ENCODE results near the gene GIT1. TPM values are rescaled to one million over a fixed set of nuclear protein-coding genes. Genes with fewer than 3 reads are reported as not detected.

GIT1 gene
- total and polyA plus RNA-seq, 2 of the 13 experiments (the other 11 are each of a cell fraction or from before 2014, with no cell fraction given): 14.2 to 30.8 TPM

DNA sequence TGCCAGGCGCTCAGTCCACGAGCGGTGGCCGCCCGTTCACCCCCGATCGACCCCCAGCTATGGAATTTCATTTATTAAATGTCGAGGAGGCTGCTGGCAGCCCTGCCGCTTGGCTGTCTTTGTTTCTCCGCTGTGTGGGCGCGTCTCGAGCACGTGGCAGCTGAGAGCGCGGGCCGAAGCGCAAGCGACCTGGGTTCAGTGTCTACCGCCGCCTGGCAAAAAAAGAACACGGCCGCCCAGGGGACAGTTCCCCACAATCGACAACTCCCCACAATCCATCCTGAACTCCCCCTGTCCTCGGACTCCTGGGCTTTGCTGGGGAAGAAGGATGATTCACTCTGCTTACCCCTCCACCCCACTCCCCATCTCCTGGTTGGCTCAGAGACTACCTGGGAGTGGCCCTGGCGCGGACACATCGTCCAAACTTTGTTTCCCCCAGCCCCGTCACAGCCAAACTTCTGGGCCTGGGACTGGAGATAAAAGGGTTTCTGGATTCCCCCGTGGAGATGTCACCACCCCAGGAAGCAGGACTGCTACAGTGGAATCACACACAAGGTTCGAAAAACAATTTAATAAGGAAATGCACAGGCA, 1.8 kb upstream of the GIT1 start (continued):
- TF ChIP-seq, protein P1, sequence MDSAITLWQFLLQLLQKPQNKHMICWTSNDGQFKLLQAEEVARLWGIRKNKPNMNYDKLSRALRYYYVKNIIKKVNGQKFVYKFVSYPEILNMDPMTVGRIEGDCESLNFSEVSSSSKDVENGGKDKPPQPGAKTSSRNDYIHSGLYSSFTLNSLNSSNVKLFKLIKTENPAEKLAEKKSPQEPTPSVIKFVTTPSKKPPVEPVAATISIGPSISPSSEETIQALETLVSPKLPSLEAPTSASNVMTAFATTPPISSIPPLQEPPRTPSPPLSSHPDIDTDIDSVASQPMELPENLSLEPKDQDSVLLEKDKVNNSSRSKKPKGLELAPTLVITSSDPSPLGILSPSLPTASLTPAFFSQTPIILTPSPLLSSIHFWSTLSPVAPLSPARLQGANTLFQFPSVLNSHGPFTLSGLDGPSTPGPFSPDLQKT (CRISPR knock-in tag; IDR thresholded peaks at IDR 0.05; ENCODE audit: borderline replicate concordance): no peak
- TF ChIP-seq MAZ (IDR thresholded peaks at IDR 0.05; ENCODE audit: borderline replicate concordance, low read depth, low read length) (peak; percentile 20; the same call in 1 of the 2 replicates), MAZ (CRISPR knock-in tag; IDR thresholded peaks at IDR 0.05; ENCODE audit: low read depth) (0 out of 2 replicates have a peak, but pooled peaks have one; percentile 7), SMYD3 (CRISPR knock-in tag; IDR thresholded peaks at IDR 0.05) (peak; percentile 77; the same call in 1 of the 2 replicates), ZNF160 (CRISPR knock-in tag; IDR thresholded peaks at IDR 0.05) (no peak), KAT8 (CRISPR knock-in tag; IDR thresholded peaks at IDR 0.05) (peak; percentile 55; the same call in 1 of the 2 replicates), ZNF709 (CRISPR knock-in tag; IDR thresholded peaks at IDR 0.05) (0 out of 2 replicates have a peak, but pooled peaks have one; percentile 46), ZEB1 (IDR thresholded peaks at IDR 0.05; ENCODE audit: insufficient replicate concordance, low read depth) (peak; percentile 37), PCBP1 (IDR thresholded peaks at IDR 0.05; ENCODE audit: borderline replicate concordance, low read depth, low read length) (no peak), KLF12 (CRISPR knock-in tag; IDR thresholded peaks at IDR 0.05; ENCODE audit: borderline replicate concordance) (peak; percentile 78; the same call in 1 of the 2 replicates), THAP7 (CRISPR knock-in tag; IDR thresholded peaks at IDR 0.05) (peak; percentile 68), NR1H2 (CRISPR knock-in tag; IDR thresholded peaks at IDR 0.05; ENCODE audit: borderline replicate concordance, low read depth) (0 out of 2 replicates have a peak, but pooled peaks have one; percentile 52), PPARG (CRISPR knock-in tag; conservative IDR thresholded peaks at IDR 0.05) (0 out of 2 replicates have a peak, but pooled peaks have one; percentile 15), ETV5 (CRISPR knock-in tag; IDR thresholded peaks at IDR 0.05; ENCODE audit: borderline replicate concordance) (no peak; the same call in 1 of the 2 replicates), KDM5B (CRISPR knock-in tag; IDR thresholded peaks at IDR 0.05; ENCODE audit: borderline replicate concordance) (peak; percentile 27; the same call in 1 of the 2 replicates), ZMYM4 (CRISPR knock-in tag; IDR thresholded peaks at IDR 0.05) (peak; percentile 19), YEATS4 (CRISPR knock-in tag; IDR thresholded peaks at IDR 0.05; ENCODE audit: borderline replicate concordance) (peak; percentile 52), RORA (CRISPR knock-in tag; IDR thresholded peaks at IDR 0.05) (no peak), FOXO1 (CRISPR knock-in tag; IDR thresholded peaks at IDR 0.05) (peak; percentile 33; the same call in 1 of the 2 replicates), SP2 (CRISPR knock-in tag; IDR thresholded peaks at IDR 0.05) (0 out of 2 replicates have a peak, but pooled peaks have one; percentile 10), ZNF563 (CRISPR knock-in tag; IDR thresholded peaks at IDR 0.05) (0 out of 2 replicates have a peak, but pooled peaks have one; percentile 30)
- TF ChIP-seq, protein P2, sequence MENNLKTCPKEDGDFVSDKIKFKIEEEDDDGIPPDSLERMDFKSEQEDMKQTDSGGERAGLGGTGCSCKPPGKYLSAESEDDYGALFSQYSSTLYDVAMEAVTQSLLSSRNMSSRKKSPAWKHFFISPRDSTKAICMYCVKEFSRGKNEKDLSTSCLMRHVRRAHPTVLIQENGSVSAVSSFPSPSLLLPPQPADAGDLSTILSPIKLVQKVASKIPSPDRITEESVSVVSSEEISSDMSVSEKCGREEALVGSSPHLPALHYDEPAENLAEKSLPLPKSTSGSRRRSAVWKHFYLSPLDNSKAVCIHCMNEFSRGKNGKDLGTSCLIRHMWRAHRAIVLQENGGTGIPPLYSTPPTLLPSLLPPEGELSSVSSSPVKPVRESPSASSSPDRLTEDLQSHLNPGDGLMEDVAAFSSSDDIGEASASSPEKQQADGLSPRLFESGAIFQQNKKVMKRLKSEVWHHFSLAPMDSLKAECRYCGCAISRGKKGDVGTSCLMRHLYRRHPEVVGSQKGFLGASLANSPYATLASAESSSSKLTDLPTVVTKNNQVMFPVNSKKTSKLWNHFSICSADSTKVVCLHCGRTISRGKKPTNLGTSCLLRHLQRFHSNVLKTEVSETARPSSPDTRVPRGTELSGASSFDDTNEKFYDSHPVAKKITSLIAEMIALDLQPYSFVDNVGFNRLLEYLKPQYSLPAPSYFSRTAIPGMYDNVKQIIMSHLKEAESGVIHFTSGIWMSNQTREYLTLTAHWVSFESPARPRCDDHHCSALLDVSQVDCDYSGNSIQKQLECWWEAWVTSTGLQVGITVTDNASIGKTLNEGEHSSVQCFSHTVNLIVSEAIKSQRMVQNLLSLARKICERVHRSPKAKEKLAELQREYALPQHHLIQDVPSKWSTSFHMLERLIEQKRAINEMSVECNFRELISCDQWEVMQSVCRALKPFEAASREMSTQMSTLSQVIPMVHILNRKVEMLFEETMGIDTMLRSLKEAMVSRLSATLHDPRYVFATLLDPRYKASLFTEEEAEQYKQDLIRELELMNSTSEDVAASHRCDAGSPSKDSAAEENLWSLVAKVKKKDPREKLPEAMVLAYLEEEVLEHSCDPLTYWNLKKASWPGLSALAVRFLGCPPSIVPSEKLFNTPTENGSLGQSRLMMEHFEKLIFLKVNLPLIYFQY (CRISPR knock-in tag; IDR thresholded peaks at IDR 0.05; ENCODE audit: borderline replicate concordance): peak; percentile 32; the same call in 1 of the 2 replicates
- TF ChIP-seq, protein P3, sequence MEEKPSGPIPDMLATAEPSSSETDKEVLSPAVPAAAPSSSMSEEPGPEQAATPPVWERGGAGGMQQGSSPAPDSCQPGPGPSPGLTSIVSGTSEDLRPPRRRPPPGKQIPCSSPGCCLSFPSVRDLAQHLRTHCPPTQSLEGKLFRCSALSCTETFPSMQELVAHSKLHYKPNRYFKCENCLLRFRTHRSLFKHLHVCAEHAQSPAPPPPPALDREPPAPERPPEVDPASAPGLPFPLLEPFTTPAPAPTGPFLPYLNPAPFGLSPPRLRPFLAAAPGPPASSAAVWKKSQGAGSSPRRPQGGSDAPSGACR (CRISPR knock-in tag; IDR thresholded peaks at IDR 0.05): peak; percentile 72; the same call in 1 of the 2 replicates
